ENCODE measurements around the gene AMBRA1.

AMBRA1 gene

DNA sequence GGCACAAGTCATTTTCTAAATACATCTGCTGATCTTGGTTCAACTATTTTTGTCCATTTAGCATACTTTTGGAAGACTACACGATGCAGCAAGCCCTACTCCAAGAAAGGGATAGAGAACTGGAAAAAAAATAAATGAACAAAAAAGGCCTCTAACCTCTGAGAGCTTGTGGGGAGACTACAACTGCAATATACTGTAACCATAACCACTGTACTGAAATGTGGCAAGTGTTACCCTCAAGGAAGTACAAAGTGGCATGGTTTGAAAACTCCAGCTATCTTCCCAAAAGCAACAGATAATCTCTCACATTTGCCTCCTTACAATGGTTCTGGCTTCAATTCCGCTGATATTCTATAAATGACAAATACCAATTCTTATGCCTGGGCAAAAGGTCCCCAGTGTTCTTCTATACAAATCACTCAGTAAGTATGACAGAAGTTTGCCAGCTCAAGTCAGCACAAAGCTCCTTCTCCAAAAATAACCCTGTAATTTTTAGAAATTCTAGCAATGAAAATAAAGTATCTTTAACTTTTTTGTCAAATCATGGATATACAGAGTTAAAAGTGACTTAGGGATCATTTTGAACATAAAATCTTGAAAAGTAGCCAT, 22.9 kb downstream of the AMBRA1 start:
- no peak for DNase-seq (ENCODE audit: low spot score)

DNA sequence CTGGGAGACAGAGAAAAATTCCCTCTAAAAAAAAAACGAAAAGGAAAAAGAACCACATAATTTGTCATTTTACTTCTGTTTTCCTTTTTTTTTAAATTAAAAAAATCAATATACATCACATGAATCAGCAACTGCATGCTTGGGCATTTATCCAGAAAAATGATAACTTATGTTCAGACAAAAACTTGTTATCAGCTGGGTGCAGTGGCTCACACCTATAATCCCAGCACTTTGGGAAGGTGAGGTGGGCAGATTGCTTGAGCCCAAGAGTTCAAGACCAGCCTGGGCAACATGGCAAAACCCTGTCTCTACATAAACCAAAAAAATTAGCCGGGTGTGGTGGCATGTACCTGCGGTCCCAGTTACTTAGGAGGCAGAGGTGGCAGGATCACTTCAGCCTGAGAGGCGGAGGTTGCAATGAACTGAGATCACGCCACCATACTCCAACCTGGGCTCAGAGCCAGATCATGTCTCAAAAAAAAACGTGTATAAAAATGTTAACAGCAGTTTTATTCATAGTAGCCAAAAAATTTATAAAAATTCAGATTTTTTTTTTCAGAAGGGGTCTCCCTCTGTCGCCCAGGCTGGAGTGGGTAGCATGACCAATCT, 28.5 kb downstream of the AMBRA1 start:
- DNase-seq (ENCODE audit: low spot score) = no peak

DNA sequence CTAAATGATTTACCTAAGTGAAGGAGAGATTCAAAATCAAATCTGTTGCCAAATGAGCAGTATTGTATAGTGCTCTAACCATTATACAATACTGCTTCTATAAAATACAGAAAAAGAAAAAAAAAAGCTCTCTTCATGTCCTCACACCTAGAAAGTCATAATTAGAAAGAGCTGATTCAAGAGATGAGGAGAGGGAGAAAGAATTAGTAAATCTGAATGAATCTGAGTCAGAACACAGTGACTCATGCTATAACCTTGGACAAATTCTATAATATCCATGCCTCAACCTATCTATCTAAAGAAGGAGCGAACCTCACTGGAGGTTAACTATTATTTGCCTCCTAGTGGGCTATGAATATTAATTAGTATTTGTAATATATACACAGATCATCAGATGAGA, 29.4 kb downstream of the AMBRA1 start:
- DNase-seq (ENCODE audit: low spot score) = peak; percentile 84

DNA sequence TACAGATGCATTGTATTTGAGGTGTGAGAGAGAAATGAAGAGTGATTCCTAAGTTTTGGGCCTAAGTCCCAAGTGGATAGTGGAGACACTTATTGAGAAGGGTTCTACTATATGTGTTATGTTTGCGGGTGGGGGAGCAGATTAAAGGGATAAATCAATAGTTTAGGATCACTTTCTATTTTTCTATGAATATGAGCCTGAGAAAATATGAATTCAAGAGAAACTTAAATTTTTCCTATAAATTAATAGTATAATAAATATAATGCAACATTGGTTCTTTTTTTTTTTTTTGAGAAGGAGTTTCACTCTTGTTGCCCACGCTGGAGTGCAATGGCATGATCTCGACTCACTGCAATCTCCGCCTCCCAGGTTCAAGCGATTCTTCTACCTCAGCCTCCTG, 31.3 kb downstream of the AMBRA1 start:
- no peak for DNase-seq (ENCODE audit: low spot score)

DNA sequence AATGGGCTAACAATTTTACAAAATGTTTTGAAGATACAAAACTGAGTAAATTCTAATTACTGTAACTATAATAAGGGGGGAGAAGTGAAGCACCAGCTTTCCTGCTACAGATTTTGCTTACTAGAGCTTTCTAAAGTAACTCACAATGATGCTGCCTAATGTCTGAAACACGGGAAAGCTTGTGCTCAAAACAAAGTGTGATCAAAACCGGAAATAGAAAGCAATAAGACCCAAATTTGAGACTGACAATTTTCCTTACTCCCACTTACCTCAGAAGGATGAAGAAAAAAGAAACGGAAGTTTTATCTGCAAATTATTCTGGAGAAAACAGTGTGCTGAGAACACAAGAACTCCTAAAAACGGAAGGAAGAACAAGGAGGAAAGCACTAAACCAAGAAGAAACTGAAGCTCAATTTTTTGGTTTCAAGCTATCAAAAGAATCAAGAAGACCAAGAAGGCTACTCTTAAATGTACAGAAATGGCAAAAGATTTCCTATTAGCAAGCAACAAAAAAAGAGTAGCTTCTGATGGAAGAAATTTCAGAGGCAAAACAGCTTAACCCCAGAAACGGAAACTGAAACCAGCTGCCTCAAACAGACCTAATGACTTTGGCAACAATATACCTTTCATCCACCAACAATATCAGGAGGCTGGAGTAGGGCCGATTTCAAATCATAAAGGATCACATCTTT, 33.4 kb downstream of the AMBRA1 start:
- no peak for DNase-seq (ENCODE audit: low spot score)

DNA sequence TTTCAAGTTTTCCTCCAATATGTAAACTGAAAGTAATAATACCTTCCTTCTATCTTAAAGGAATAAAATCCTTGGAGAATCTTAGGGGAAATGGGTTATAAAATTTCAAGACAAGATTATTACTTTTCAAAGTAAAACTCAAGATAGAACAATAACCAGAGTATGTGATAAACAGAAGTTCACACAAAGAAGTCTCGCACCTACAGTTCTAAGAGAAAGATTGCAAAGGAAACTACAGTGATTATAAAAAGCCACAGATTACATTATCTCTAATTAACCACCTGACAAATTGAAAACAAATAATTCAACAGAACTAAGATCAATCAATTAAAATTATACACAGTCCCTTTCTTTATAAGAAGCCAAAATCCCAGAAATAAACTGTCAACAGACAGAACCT, 34.0 kb downstream of the AMBRA1 start:
- DNase-seq (ENCODE audit: low spot score) = no peak

DNA sequence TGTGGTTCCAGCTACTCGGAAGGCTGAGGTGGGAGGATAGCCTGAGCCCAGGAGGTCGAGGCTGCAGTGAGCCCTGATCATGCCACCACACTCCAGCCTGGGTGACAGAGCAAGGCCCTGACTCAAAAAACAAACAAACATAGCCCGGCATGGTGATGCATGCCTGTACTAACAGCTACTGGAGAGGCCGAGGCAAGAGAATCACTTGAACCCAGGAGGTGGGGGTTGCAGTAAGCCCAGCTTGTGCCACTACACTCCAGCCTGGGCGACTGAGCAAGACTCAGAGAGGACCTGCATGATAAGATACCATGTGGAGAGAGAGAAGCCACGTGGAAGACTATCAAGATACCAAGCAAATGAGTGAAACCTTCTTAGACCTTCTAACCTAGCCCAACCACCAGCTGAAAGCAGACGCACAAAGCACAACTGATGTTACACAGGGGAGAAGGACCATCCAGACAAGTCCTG, 36.1 kb downstream of the AMBRA1 start:
- DNase-seq (ENCODE audit: low spot score) = no peak

DNA sequence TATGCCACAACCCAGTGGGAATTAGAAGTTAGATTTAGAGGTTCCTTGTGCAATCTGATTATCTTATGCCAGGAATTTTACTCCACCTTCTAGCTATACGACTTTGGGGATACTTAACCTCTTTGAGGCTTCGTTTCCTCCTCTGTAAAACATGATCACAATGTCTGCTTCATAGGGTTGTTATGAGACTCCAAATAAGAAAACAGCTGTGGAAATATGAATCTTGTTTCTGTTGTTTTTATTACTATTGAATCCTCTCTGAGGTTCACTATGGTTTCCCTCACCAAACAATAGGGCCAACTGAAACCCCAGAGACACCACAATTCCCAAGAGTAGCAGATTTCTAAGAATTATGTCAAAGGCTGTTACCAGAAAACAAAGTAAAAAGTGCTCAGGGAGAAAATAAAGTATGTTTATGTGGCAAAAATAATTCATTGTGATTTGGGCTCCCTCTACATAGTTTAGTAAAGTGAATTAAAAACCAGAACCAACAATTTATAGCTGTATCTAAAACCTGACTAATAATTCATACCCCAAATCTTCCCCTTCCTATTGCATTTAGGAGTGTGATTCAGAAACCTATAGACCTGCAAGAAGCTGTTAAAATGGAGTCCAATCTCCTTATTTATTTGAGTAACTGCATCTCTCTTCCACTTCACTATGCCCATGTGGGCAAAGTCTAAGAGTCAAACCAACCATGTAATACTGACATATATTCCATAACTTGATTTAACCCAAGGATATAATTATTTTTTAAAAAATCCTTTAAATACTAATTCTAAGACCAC, 38.4 kb downstream of the AMBRA1 start:
- no peak for DNase-seq (ENCODE audit: low spot score)

DNA sequence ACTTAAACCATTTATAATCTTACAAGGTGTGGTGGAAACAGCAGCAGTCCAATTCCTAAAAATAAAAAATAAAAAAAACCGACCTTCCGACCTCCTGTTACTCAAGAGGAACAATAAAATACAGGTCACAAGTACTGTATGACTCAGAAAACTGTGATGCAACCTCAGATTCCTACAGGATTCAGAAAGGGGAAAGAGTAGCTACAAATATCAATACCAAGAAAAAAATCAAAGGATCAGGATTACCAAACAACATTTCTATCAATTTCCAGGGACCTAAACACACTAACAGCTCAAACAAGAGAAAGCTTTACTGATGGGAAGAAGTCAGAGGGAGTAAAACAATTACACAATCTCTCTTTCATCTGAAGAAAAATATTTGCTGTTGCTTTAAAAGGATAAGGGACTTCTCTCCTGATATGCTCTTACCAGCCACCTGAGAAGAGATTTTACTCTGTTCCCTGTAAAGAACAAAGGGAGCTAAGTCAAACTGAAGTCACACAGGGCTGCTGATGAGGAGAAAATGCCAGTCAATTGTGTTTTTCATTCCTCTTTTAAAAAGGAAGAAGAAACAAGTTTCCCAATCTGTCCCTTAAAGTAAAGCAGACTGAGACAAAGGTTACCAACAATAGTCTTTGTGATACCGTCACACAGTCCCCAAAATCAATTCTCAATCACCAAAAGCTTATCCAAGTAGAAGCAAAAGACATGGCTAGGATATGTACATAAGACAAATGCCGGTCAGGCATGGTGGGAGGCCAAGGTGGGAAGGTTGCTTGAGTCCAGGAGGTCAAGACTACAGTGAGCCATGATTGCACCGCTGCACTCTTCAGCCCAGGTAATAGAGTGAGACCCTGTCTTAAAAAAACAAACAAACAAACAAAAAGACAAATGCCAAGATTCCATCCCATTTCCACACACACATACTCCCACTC, 39.3 kb downstream of the AMBRA1 start:
- DNase-seq (ENCODE audit: low spot score) = peak; percentile 86

DNA sequence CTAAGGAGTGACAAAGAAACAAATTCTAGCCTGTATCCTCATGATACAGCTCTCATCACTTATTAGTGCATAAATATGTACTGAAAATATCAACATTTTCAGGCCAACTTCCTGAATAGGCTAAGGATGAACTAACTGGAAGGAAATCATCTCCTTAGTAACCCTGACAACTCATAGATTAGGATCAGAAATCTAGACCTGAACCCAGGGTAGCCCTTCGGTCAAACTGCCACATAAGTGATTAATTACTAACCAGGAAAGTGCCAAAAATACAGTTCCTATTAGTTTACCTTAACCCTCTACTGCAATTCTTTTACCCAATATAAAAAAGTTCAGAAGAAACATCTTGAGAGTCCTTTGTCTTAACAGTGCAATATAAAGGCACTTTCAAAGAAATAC, 40.0 kb downstream of the AMBRA1 start:
- peak; percentile 77 for DNase-seq (ENCODE audit: low spot score)

DNA sequence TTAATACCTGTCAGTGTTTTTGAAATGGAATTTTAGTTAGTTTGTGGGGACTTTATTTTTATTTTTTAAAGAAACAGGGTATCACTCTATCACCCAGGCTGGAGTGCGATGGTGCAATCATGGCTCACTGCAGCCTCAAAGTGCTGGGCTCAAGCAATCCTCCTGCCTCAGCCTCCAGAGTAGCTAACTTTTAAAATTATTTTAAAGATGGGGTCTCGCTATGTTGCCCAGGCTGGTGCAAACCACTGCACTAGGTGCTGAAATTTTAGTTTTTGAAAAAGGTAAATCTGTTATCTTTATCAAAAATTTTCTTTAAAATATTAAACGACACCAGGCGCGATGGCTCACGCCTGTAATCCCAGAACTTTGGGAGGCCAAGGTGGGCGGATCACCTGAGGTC, 42.6 kb downstream of the AMBRA1 start:
- DNase-seq (ENCODE audit: low spot score) = no peak

DNA sequence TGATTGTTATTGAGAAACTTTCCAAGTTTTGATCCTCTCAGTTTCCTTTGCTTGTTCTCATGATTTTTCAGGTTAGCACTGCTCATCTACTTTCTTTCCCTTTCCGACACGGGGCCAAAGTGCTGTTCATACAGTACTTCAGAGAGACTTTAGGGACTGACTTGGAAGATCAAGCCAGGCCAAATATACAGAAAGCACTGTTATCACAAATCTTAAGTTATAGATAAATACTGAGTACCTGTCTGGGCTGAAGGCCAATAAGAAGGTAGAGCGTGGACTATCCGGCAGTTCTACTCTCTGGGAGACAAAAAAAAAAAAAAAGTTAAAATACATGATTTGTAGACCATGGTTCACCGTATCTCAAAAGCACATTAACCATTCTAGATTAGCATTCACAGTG, 46.2 kb downstream of the AMBRA1 start:
- no peak for DNase-seq (ENCODE audit: low spot score)

DNA sequence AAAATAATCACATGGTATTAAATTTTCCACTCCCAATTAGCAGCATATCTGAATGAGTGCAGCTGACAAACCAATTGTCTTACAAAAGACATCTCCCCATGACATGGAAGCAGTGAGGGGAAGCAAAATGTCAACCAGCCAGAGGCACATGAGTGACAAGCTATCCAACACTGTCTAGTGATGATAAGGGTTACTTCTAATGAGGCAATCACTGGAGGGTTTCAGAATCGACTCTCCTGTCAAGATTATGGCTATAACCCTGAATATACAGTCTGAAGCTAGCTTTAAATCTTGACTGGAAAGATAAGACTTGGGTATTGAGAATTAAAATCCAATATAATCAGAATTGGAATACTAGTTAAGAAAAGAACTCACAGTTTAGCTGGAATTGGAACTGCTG, 50.3 kb downstream of the AMBRA1 start:
- DNase-seq (ENCODE audit: low spot score) = no peak

DNA sequence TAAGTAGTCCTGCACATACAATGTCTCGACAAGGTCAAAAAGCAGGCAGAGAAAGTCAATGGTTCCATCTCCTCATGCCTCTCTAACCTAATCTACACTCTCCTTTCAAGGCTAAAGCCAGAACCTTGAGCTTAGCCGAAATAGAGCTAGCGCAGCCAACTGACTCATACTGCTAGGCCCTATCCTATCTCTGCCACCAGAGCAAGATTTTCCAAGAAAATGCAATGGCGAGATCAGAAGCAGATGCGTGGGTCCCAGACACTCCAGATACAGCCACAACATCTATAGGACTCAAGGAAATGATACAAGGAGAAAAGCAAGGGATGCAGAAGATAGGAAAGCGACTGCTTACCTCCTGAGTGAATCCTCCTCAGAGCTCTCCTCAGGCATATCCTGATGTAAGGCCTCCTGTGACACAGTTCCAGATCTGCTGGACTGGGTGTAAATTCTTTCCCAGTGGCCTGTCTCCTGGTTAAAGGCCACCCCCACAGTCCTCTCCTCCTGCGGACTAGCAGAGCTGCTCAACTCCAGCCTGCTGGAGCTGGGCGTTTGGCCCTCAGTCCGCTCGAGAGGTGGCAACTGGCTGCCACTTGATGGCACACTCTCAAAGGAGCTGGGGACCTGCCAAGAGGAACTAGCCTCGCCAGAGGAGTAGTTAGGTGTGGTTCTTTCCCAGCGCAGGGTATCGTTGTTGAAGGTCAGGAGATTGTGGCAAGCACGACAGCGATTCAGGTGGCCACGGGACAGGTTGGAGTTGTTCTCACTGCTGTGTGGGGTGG, 52.0 kb downstream of the AMBRA1 start:
- DNase-seq (ENCODE audit: low spot score) = no peak

DNA sequence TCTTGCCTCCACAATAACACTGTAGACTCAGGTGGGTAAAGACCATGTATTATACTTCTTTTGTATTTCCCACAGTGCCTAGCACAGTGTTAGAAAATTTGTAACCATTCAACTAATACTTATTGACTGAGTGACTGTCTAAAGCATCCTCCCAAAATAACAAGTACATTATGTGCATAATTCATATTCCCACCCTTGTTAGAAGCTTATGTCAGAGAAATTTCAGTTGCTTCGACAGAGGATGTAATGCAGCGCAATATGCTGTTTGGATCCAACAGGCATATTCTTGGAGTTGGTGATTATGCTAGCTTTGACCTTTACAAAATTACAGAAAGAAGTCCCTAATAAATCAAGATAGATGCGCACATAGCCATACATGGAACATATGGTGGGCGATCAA, 53.0 kb downstream of the AMBRA1 start:
- no peak for DNase-seq (ENCODE audit: low spot score)

DNA sequence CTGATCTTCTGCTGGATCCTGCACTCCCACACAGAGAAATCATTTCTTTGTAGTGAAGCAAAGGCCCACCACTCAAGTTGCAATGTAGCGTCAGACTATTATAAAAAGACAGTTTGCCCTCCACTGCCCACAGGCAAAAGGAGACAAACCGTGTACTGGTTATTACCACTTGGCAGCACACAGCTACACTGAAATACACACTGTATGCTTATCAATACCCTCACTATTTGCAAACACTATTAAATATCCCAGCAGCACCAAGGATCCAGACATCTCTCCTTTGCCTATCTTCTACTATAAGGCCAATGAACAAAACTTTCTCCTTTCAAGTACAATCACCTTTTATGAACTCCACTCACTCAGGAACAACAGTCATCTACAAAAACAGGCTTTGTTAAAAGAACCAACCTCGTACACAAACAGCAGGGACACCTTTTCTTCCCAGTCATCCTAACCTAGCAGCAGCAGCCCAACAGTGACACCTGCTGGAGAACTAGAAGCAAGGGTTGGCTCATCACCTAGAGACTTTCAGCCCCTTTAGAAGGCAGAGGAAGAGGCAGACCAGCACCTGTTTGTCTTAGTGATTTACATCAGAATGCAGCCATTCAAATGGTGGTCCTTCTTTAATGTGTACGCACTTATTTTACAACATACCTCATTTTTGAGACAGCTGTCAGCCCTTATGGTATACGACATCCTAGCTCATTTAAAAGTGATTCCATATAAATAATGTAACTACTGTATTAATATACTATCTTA, 56.1 kb downstream of the AMBRA1 start:
- DNase-seq (ENCODE audit: low spot score) = peak; percentile 75

DNA sequence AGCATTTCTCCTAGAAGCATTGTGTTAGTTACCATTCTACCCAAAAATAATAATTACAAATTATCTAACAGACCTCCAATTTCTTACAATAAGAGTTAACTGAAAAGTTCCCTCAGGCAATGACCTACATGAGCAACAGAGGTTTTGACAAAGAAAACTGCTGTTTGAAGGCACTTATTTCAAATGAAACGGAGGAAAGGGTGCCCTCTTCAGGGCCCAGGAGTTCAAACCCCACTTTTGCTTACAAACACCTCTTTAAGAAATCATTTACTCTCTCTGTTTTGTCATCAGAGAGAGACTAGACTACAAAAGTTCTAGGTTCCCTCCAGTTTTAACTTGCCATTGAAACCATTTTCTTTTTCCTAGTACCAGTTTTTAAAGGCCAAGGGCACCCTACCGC, 56.7 kb downstream of the AMBRA1 start:
- DNase-seq (ENCODE audit: low spot score) = peak; percentile 27

DNA sequence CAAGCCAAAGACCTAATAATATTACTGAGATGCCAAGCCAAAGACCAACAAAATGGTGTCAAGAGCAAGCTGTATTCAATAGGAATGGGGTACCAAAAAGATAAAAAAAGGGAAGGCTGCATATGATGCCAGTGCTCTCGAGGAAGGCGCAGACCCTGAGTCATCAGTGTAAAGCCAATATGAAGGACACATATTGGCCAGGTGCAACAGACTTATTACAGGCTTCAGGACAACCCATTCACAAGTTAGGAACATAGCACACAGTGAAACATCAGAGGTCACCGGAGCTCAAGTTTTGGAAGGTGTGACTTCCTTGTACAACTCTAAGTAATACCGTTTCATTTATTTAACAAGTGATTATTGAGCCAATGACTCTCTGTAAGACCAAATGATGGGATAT, 58.1 kb downstream of the AMBRA1 start:
- no peak for DNase-seq (ENCODE audit: low spot score)

DNA sequence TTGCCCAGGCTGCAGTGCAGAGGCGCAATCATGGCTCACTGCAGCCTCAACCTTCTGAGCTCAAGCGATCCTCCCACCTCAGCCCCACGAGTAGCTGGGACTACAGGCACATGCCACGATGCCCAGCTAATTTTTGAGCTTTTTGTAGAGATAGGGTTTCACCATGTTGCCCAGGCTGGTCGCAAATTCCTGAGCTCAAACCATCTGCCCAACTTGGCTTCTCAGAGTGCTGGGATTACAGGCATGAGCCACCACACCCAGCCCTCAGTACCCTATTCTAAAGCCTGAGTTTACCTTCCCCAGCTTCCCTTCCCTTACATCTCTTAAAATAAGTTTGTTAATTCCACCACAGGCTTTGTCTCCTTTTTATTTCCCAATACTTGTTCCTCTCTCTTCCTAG, 59.1 kb downstream of the AMBRA1 start:
- DNase-seq (ENCODE audit: low spot score) = no peak
